ENCODE data around the gene CABLES2.

DNA sequence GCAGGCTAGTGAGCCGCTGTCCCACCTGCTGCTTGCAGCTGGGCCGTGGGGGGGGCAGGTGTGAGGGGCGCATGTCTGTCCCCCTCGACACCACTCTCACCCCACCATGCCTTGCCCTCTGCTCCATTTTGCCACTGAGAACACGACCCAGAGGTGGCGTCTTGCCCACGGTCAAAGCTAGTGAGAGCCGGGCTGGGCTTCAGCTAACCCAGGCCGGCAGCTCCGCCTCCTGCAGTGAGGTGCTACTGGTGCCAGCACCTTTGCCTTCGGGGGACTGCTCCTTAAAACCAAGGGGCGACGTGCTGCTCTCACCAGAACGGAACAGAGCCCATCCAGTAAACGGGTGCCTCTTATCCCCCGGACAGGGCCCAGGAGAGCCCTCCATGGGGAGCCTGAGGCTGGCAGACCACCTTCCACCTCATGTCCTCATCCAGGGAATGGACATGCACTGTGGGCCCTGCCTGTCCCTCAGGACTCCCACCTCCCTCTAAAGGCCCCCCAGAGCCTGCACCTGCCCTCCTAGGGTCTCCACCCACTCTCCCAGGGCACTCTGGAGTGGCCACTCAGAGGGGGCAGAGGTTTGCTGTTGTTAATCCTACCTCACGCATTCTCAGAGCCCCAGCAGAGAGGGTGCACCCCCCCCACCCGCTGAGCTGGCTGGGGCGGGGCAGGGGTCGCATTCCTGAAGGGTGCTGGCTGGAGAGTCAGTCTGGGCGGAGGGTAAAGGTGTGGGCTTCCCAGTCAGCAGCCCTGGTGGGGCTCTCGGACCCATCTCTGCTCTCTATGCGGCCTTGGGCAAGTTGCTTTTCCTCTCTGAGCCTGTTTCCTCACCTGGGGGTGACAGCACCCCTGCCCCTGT is 17.4 kb upstream of the CABLES2 start:
- TF ChIP-seq, protein P1, sequence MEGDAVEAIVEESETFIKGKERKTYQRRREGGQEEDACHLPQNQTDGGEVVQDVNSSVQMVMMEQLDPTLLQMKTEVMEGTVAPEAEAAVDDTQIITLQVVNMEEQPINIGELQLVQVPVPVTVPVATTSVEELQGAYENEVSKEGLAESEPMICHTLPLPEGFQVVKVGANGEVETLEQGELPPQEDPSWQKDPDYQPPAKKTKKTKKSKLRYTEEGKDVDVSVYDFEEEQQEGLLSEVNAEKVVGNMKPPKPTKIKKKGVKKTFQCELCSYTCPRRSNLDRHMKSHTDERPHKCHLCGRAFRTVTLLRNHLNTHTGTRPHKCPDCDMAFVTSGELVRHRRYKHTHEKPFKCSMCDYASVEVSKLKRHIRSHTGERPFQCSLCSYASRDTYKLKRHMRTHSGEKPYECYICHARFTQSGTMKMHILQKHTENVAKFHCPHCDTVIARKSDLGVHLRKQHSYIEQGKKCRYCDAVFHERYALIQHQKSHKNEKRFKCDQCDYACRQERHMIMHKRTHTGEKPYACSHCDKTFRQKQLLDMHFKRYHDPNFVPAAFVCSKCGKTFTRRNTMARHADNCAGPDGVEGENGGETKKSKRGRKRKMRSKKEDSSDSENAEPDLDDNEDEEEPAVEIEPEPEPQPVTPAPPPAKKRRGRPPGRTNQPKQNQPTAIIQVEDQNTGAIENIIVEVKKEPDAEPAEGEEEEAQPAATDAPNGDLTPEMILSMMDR (IDR thresholded peaks at IDR 0.05; ENCODE audit: low read length), result no peak
- no peak for TF ChIP-seq EZH2 (IDR thresholded peaks at IDR 0.05; ENCODE audit: borderline replicate concordance, low read length)

Data from OCI-LY1 (cell line).